ENCODE measurements around the gene SOX6. TPM values are rescaled to one million over a fixed set of nuclear protein-coding genes. Genes with fewer than 3 reads are reported as not detected.

Gene SOX6
- total RNA-seq, 1 experiment from 2014 or later = 18.5 TPM

- H3K27ac ChIP-seq = no peak overlapping the region
- no peak for DNase-seq (ENCODE audit: low read depth in 1 of 2, low spot score in 2 of 2)
- H3K4me1 ChIP-seq (replicated peaks) = no peaks in the 10 kb centered on the region
- H3K36me3 ChIP-seq = no peaks in the 10 kb centered on the region
- H3K4me3 ChIP-seq = no peak overlapping the region
- no peaks in the 10 kb centered on the region for H3K27me3 ChIP-seq (replicated peaks)
- H3K9me3 ChIP-seq (replicated peaks) = no peaks in the 10 kb centered on the region
These were observed 152.1 kb downstream of the SOX6 start for GRCh38 chr11:16204261-16204660.

DNA sequence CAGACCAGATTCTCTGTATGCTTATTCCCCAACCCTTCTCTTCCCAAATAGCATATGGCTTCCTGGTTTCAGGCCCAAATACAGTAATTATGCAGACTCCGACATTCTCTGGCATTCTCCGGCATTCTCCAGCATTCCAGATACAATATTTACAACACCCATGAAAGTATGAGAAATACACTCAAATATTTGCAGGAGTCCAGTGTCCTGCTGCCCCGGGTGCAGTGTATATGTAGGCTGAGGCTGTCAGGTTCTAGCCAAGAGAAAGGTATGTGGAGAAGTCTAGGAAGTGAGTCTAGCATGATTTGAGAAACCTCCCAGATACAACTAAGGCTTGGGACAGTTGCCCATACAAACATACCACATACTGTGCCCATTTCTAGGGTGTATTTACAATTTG lies 160.7 kb downstream of the SOX6 start:
- H3K4me3 ChIP-seq = no peak overlapping the region
- no peaks in the 10 kb centered on the region for H3K36me3 ChIP-seq
- no peaks in the 10 kb centered on the region for H3K27me3 ChIP-seq (replicated peaks)
- DNase-seq (ENCODE audit: low read depth in 1 of 2, low spot score in 2 of 2) = peak; percentile 47 to 60
- H3K4me1 ChIP-seq (replicated peaks) = peaks cover 28% of the 10 kb centered on the region
- no peaks in the 10 kb centered on the region for H3K9me3 ChIP-seq (replicated peaks)
- H3K27ac ChIP-seq = peak overlapping the region; percentile 23

- peaks cover 28% of the 10 kb centered on the region for H3K4me1 ChIP-seq (replicated peaks)
- H3K4me3 ChIP-seq = no peak overlapping the region
- H3K27ac ChIP-seq = no peak overlapping the region
- no peaks in the 10 kb centered on the region for H3K9me3 ChIP-seq (replicated peaks)
- no peaks in the 10 kb centered on the region for H3K36me3 ChIP-seq
- DNase-seq (ENCODE audit: low read depth in 1 of 2, low spot score in 2 of 2) = peak in 1 of 2 experiments; percentile 31
- H3K27me3 ChIP-seq (replicated peaks) = no peaks in the 10 kb centered on the region
These were observed 161.8 kb downstream of the SOX6 start for GRCh38 chr11:16194566-16194965.

- no peak for DNase-seq (ENCODE audit: low read depth in 1 of 2, low spot score in 2 of 2)
- no peaks in the 10 kb centered on the region for H3K27me3 ChIP-seq (replicated peaks)
These were observed 162.4 kb downstream of the SOX6 start for GRCh38 chr11:16193897-16194381.

GRCh38 chr11:16191868-16192240 lies 164.5 kb downstream of the SOX6 start:
- Histone ChIP-seq H3K9me3 (replicated peaks) (no peaks in the 10 kb centered on the region), H3K4me3 (no peak overlapping the region), H3K27me3 (replicated peaks) (no peaks in the 10 kb centered on the region), H3K4me1 (replicated peaks) (peaks cover 28% of the 10 kb centered on the region), H3K27ac (no peak overlapping the region), H3K36me3 (no peaks in the 10 kb centered on the region)
- no peak for DNase-seq (ENCODE audit: low read depth in 1 of 2, low spot score in 2 of 2)

More at GRCh38 chr11:16193897-16194381, 162.4 kb downstream of the SOX6 start:
- no peaks in the 10 kb centered on the region for H3K36me3 ChIP-seq
- H3K9me3 ChIP-seq (replicated peaks) = no peaks in the 10 kb centered on the region
- H3K27ac ChIP-seq = no peak overlapping the region
- H3K4me3 ChIP-seq = no peak overlapping the region
- peaks cover 28% of the 10 kb centered on the region for H3K4me1 ChIP-seq (replicated peaks)

DNA sequence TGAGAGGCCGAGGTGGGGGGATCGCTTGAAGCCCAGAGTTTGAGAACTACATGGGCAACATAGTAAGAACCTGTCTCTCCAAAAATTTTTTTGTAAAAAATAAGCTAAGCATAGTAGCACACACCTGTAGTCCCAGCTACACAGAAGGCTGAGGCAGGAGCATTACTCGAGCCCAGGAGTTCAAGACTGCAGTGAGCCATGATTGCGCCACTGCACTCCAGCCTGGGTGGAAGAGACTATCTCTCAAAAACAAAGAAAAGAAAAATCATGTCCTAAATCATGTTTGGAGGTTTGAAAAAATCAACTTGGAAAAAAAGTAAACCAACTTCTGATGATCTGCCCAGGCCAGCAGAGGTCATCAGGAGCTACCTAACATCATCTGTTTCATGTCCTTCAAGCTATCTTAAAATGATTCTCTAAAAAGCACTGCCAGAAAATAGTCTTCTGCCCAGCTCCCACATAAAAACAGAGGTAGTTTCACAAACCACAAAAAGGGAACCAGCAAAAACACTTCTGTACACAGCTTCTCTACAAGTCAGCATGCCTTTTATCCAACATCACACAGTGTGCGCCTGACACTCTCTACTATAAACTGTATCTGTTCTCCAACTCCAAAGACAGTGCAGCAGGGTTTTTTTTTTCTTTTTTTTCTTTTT lies 165.0 kb downstream of the SOX6 start:
- H3K36me3 ChIP-seq = no peaks in the 10 kb centered on the region
- no peak for DNase-seq (ENCODE audit: low read depth in 1 of 2, low spot score in 2 of 2)
- no peaks in the 10 kb centered on the region for H3K27me3 ChIP-seq (replicated peaks)
- H3K9me3 ChIP-seq (replicated peaks) = no peaks in the 10 kb centered on the region
- no peak overlapping the region for H3K27ac ChIP-seq
- H3K4me1 ChIP-seq (replicated peaks) = peaks cover 27% of the 10 kb centered on the region
- H3K4me3 ChIP-seq = no peak overlapping the region

DNA sequence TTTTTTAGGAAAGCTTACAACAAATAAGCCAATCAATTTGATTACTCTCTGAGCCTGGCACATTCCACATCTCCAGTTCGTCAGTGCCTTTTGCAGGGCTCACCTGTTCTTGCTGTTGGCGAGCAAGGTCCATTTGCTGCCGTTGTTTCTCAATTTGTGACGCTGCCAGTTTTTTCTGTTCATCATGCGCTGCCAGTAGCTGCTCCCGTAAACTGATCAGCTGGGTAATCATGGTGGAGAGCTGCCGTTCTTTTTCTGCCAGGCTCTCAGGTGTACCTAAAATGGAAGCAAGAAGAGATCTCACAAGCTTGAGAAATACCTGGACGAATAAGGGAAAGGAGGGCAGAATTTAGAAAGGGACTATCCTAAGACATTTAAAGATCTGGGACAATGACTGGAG lies 169.7 kb downstream of the SOX6 start:
- Histone ChIP-seq H3K27me3 (replicated peaks) (no peaks in the 10 kb centered on the region), H3K36me3 (no peaks in the 10 kb centered on the region), H3K27ac (no peak overlapping the region), H3K9me3 (replicated peaks) (no peaks in the 10 kb centered on the region), H3K4me3 (no peak overlapping the region), H3K4me1 (replicated peaks) (peaks cover 14% of the 10 kb centered on the region)
- DNase-seq (ENCODE audit: low read depth in 1 of 2, low spot score in 2 of 2) = no peak

GRCh38 chr11:16185042-16185441 lies 171.3 kb downstream of the SOX6 start:
- no peak for DNase-seq (ENCODE audit: low read depth in 1 of 2, low spot score in 2 of 2)
- Histone ChIP-seq H3K36me3 (no peaks in the 10 kb centered on the region), H3K27me3 (replicated peaks) (no peaks in the 10 kb centered on the region), H3K9me3 (replicated peaks) (no peaks in the 10 kb centered on the region), H3K4me3 (no peak overlapping the region), H3K27ac (peak overlapping the region; percentile 13; the same call in 1 of the 2 replicates), H3K4me1 (replicated peaks) (peaks cover 14% of the 10 kb centered on the region)

DNA sequence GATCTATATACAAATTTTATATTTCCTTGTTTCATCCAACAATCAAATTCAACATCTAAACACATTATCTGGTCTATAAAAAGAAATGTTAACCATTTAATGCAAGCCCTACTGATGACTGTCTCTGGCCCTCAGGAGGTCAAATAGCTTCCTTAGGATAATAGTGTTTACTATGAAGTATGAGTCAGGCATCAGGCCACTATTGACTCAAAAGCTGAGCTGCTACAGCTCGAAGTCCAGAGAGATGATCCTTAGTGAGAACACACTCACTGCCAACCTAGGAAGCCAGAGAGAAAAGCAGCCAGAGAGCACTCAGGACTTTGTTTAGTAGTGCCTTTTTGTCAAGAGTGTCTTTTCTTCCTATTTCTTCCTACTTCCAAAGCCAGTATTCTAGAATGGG lies 171.8 kb downstream of the SOX6 start:
- Histone ChIP-seq H3K4me1 (replicated peaks) (peaks cover 14% of the 10 kb centered on the region), H3K36me3 (no peaks in the 10 kb centered on the region), H3K27me3 (replicated peaks) (no peaks in the 10 kb centered on the region), H3K4me3 (no peak overlapping the region), H3K9me3 (replicated peaks) (no peaks in the 10 kb centered on the region), H3K27ac (peak overlapping the region; percentile 13; the same call in 1 of the 2 replicates)
- DNase-seq (ENCODE audit: low read depth in 1 of 2, low spot score in 2 of 2) = peak; percentile 70 to 78

DNA sequence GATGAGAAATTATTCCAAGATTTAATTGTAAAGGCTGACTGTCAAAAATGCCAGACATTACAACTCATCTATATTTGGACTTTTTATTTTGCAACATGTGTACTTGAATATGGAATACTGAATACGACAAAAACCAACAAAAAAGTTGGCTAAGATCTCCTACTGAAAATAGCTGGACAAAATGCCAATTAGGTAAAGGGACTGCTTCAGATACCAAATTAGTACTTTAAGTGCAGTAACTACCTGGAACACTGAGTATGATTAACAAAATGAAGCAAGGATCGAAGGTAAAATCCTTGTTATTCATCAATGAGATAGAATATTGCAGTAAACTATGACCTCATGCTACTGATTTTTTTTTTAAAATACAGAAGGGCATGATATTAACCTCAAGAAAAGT lies 173.8 kb downstream of the SOX6 start:
- Histone ChIP-seq H3K4me3 (no peak overlapping the region), H3K4me1 (replicated peaks) (peaks cover 14% of the 10 kb centered on the region), H3K36me3 (no peaks in the 10 kb centered on the region), H3K9me3 (replicated peaks) (no peaks in the 10 kb centered on the region), H3K27ac (no peak overlapping the region), H3K27me3 (replicated peaks) (no peaks in the 10 kb centered on the region)
- no peak for DNase-seq (ENCODE audit: low read depth in 1 of 2, low spot score in 2 of 2)

- DNase-seq (ENCODE audit: low read depth in 1 of 2, low spot score in 2 of 2) = no peak
- no peaks in the 10 kb centered on the region for H3K9me3 ChIP-seq (replicated peaks)
These were observed 175.5 kb downstream of the SOX6 start for GRCh38 chr11:16180868-16181267.

DNA sequence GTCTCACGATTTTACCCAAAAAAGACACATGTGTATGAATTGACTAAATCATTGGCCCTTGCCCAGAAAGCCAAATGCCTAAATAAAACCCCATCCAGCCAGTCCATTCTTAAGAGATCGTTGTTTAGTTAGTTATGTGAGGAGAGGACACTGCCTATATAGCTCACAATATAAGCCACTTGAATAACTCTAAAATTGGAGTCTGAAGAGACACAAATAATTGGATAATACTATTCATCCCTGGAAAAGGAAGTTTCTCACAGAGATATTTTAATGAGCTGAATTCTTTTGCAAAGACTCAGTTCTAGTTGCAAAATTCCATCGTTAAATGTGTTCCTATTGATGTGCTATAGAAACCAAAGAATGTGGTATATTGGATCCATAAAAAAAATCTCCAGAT lies 176.7 kb downstream of the SOX6 start:
- H3K27ac ChIP-seq = no peak overlapping the region

More at GRCh38 chr11:16180868-16181267, 175.5 kb downstream of the SOX6 start:
- peaks cover 14% of the 10 kb centered on the region for H3K4me1 ChIP-seq (replicated peaks)
- H3K36me3 ChIP-seq = no peaks in the 10 kb centered on the region
- no peak overlapping the region for H3K27ac ChIP-seq
- H3K4me3 ChIP-seq = no peak overlapping the region
- H3K27me3 ChIP-seq (replicated peaks) = no peaks in the 10 kb centered on the region

DNA sequence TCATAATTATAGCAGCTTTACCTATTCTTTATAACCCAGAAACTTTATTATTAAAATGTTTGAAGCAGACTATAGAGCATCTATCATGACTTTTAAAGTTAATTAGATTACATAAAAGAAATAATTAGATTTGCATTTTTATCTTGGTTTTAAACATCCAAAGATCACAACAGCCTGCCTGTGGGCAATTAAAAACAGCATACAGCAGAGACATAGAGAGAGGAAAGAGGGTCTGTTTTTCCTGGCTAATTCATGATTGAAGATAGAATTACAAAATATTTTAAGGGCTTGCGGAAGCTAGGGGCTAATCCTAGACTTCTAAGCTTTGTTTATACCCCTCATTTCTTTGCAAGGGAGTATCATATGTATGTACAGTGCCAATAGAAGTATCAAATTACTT lies 178.1 kb downstream of the SOX6 start:
- H3K27me3 ChIP-seq (replicated peaks) = no peaks in the 10 kb centered on the region
- H3K4me3 ChIP-seq = no peak overlapping the region
- DNase-seq (ENCODE audit: low read depth in 1 of 2, low spot score in 2 of 2) = no peak
- no peak overlapping the region for H3K27ac ChIP-seq
- H3K36me3 ChIP-seq = no peaks in the 10 kb centered on the region
- H3K9me3 ChIP-seq (replicated peaks) = no peaks in the 10 kb centered on the region
- no peaks in the 10 kb centered on the region; the same call in 1 of the 2 replicates for H3K4me1 ChIP-seq (replicated peaks)

More for the DNA sequence above, 176.7 kb downstream of the SOX6 start:
- Histone ChIP-seq H3K27me3 (replicated peaks) (no peaks in the 10 kb centered on the region), H3K36me3 (no peaks in the 10 kb centered on the region), H3K9me3 (replicated peaks) (no peaks in the 10 kb centered on the region), H3K4me1 (replicated peaks) (peaks cover 7% of the 10 kb centered on the region), H3K4me3 (no peak overlapping the region)
- DNase-seq (ENCODE audit: low read depth in 1 of 2, low spot score in 2 of 2) = no peak

GRCh38 chr11:16177688-16178087 lies 178.7 kb downstream of the SOX6 start:
- Histone ChIP-seq H3K9me3 (replicated peaks) (no peaks in the 10 kb centered on the region), H3K4me3 (no peak overlapping the region), H3K27ac (no peak overlapping the region), H3K36me3 (no peaks in the 10 kb centered on the region), H3K4me1 (replicated peaks) (no peaks in the 10 kb centered on the region; the same call in 1 of the 2 replicates), H3K27me3 (replicated peaks) (no peaks in the 10 kb centered on the region)
- no peak for DNase-seq (ENCODE audit: low read depth in 1 of 2, low spot score in 2 of 2)

DNA sequence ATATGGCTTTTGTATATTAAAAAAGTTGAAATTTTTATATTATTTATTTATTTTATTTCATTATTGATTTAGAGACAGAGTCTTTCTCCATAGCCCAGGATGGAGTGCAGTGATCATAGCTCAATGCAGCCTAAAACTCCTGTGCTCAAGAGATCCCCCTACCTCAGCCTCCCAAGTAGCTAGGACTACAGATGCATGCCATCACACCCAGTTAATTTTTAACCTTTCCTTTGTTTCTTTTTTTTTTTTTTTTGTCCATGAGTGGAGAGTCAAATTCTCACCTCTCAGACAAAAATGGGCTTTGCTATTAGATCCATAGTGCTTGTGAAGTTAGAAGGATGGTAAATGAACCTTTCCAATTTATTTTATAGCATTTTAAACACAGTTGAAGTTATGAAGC lies 182.5 kb downstream of the SOX6 start:
- Histone ChIP-seq H3K27me3 (replicated peaks) (no peaks in the 10 kb centered on the region), H3K9me3 (replicated peaks) (no peaks in the 10 kb centered on the region), H3K36me3 (no peaks in the 10 kb centered on the region; the same call in 1 of the 2 replicates), H3K27ac (no peak overlapping the region), H3K4me3 (no peak overlapping the region), H3K4me1 (replicated peaks) (peaks cover 10% of the 10 kb centered on the region)
- DNase-seq (ENCODE audit: low read depth in 1 of 2, low spot score in 2 of 2) = no peak

Measured in SJSA1 (cell line).